Activated CD4-positive, alpha-beta T cell treated with anti-CD3 and anti-CD28 coated beads, Interleukin-2, amount 50 U/mL, for 24 hours (primary cell): Measurements from ENCODE around the gene CCDC32.

Experiments
- DNase-seq, 2 donors: peaks; one replicate each; pipeline ENCODE4 v3.0.0-alpha.2; 2020; ENCODE audit warnings: low read depth in 1 of 2, low spot score in 1 of 2

The CCDC32 gene

DNA sequence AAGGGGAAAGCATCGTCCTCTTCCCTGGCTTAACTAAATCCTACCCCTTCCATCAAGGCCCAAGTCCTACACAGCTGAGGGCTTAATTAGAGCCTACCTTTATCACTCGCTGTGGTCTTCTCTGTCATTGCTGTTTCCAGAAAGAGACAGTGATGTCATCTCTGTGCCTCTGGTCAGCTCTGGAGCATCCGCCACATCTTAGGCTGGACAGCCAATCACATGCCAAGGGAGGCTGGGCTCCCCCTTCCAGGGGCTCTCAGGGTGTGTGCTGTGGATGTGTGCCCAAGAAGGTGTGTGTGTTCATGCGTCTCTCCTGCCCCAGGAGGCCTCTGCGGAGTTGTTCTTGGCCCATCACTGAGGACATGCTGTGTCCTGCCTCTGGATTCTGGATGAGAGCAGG, 51.2 kb downstream of the CCDC32 start:
- no peak for DNase-seq

DNA sequence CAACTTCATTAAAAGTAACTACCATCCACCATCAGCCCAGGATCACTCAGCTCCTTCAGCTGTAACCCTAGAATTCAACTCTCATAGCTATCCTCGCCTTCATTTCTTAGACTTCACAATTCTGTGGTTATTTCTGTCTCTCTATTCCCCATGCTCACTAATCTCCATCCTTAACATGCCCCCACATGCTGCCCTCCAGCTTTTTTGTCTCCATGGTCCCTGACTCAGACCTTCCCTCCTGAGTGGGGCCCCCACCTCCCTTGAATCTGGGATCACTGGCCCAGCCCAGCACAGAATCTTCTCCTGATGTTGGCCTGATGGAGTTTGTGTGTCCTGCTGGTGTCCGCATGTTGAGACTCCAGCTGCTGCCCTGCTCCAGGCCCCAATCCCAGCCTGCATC, 52.4 kb downstream of the CCDC32 start:
- no peak for DNase-seq

- no peak for DNase-seq
These were observed 53.2 kb downstream of the CCDC32 start for GRCh38 chr15:40511472-40512133.

- no peak for DNase-seq
These were observed 53.8 kb downstream of the CCDC32 start for GRCh38 chr15:40511093-40511471.

DNA sequence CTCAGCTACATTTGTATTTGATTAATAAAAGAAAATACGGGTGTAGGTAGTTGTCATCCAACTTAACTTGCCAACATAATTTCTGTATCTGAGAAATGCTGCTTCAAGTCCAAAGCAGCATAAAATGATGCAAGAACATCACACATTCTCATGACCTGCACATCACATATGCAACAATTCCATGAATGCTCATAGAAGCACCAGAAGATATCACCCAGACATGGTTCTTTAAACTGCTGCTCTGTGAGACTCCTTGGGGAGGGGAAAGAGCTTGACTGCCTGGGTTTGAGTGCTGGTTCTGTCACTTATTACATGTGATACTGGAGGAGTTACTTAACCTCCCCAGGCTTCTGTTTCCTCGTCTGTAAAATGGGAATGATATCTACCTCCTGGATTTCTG, 54.6 kb downstream of the CCDC32 start:
- DNase-seq, result no peak

DNA sequence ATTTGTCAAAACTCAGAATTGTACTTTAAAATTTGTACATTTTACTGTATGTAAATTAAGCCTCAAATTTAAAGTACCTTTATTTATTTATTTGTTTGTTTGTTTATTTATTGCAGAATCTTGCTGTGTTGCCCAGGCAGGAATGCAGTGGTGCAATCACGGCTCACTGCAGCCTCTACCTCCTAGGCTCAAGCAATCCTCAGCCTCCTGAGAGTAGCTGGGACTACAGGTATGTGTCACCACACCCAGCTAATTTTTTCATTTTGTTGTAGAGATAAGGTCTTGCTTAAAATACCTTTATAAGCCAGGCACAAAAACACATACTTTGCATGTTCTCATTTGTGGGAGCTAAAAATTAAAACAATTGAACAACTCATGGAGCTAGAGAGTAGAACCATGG, 56.6 kb downstream of the CCDC32 start:
- no peak for DNase-seq

GRCh38 chr15:40506964-40507571, 57.8 kb downstream of the CCDC32 start:
- DNase-seq, result peak in 1 of 2 donors; percentile 49
